Peyer's patch (tissue), 4 donors: Measurements from ENCODE around the gene RBM44. TPM values are rescaled to one million over a fixed set of nuclear protein-coding genes. Genes with fewer than 3 reads are reported as not detected.
"Not testable (repeated sequence)": the region's sequence is repeated elsewhere in the genome, so short reads cannot be mapped to it uniquely, and the experiment has no call there.

Experiments
- DNase-seq, 3 donors: peaks; one replicate each; pipeline ENCODE4 v3.0.0-alpha.2; 2017 to 2019
- H3K27ac ChIP-seq, 4 donors: fragments of 200-600 bp; sonication (generic); one replicate each; pipeline ENCODE4 v1.5.1; 2016 to 2019
- H3K27me3 ChIP-seq, 2 donors: fragments of 200-600 bp; sonication (generic); one replicate each; pipeline ENCODE4 v1.5.1; 2019
- H3K36me3 ChIP-seq, 3 donors: fragments of 200-600 bp; sonication (generic); one replicate each; pipeline ENCODE4 v1.5.1; 2016 to 2019
- H3K4me1 ChIP-seq, 4 donors: fragments of 200-600 bp; sonication (generic); one replicate each; pipeline ENCODE4 v1.5.1; 2016 to 2019
- H3K4me3 ChIP-seq, 4 donors: fragments of 200-600 bp; sonication (generic); 1 replicate in 3 of 4; 2 replicates in 1 of 4; pipeline ENCODE4 v1.5.1; 2016 to 2019; ENCODE audit warnings: mild to moderate bottlenecking in 1 of 4
- H3K9me3 ChIP-seq, 4 donors: fragments of 200-600 bp; sonication (generic); one replicate each; pipeline ENCODE4 v1.5.1; 2016 to 2019; ENCODE audit warnings: mild to moderate bottlenecking in 1 of 4
- POLR2A ChIP-seq, 2 donors: fragments of 450-650 bp; IDR thresholded peaks; one replicate each; pipeline ENCODE4 v1.5.1; 2017; ENCODE audit warnings: antibody characterized with exemption in 2 of 2, mild to moderate bottlenecking in 2 of 2, moderate library complexity in 2 of 2
- total RNA-seq, 4 donors: library from RNA; depleted of rRNA; stranded (reverse); fragments of >200 nt; gene quantifications; one replicate each; pipeline ENCODE4 v1.1.0, GENCODE V29; 2016
- TF ChIP-seq, protein P1 (sequence below), 6 experiments: fragments of 450-650 bp in 4 of 6; fragments of 200-600 bp in 2 of 6; sonication (generic) in 1 of 6; IDR thresholded peaks; one replicate each; pipeline ENCODE4 v1.5.1; 2017 to 2019; ENCODE audit warnings: antibody characterized with exemption in 6 of 6, mild to moderate bottlenecking in 3 of 6, moderate library complexity in 1 of 6

RBM44 gene
- total RNA-seq, 4 donors from 2014 or later: 0.38 to 2.5 (median 1.4) TPM

DNA sequence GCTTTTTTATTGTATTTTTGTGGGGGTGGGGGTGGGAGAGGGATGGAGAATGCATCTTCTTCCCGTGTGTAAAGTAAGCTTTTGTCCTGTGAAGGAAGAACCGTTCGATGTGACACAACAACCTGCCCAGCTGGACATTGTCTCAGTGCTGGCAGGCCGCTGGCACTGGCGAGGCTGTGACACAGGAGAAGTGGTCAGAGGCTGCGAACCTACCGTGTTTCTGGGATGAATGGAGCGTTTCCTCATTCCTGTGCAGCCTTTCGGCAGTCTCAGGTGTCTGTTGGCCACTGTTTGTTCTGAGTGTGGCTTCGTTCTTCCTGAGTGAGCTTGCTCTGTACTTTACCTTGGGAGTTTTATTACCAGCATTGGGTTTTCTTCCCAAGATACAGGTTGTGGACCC, 68.9 kb downstream of the RBM44 start:
- H3K27me3 ChIP-seq: no peaks in the 10 kb centered on the region
- peak overlapping the region in 1 of 4 donors; percentile 85 for H3K27ac ChIP-seq
- TF ChIP-seq, protein P1, sequence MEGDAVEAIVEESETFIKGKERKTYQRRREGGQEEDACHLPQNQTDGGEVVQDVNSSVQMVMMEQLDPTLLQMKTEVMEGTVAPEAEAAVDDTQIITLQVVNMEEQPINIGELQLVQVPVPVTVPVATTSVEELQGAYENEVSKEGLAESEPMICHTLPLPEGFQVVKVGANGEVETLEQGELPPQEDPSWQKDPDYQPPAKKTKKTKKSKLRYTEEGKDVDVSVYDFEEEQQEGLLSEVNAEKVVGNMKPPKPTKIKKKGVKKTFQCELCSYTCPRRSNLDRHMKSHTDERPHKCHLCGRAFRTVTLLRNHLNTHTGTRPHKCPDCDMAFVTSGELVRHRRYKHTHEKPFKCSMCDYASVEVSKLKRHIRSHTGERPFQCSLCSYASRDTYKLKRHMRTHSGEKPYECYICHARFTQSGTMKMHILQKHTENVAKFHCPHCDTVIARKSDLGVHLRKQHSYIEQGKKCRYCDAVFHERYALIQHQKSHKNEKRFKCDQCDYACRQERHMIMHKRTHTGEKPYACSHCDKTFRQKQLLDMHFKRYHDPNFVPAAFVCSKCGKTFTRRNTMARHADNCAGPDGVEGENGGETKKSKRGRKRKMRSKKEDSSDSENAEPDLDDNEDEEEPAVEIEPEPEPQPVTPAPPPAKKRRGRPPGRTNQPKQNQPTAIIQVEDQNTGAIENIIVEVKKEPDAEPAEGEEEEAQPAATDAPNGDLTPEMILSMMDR (IDR thresholded peaks at IDR 0.05): no peak
- no peak for TF ChIP-seq POLR2A (IDR thresholded peaks at IDR 0.05)
- peak in 1 of 3 donors; percentile 36 for DNase-seq
- peaks cover 0 to 41% (median 0%) of the 10 kb centered on the region in 4 donors for H3K4me1 ChIP-seq
- H3K9me3 ChIP-seq: no peaks in the 10 kb centered on the region
- H3K36me3 ChIP-seq: no peaks in the 10 kb centered on the region
- no peak overlapping the region for H3K4me3 ChIP-seq

DNA sequence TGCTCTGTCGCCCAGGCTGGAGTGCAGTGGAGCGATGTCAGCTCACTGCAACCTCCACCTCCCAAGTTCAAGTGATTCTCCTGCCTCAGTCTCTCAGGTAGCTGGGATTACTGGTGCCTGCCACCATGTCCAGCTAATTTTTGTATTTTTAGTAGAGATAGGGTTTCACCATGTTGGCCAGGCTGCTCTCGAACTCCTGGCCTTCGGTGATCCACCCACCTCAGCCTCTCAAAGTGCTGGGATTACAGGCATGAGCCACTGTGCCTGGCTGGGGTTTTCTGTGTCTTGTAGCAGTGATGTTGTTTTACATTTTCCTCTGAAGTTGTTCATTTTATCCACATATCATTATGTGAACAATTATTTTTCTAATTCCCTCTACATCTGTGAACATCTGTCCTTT, 69.5 kb downstream of the RBM44 start:
- H3K36me3 ChIP-seq, DNase-seq, H3K4me3 ChIP-seq, H3K9me3 ChIP-seq, H3K27ac ChIP-seq, H3K27me3 ChIP-seq: not testable (repeated sequence)
- H3K4me1 ChIP-seq: peaks cover 0 to 35% (median 0%) of the 10 kb centered on the region in 4 donors

DNA sequence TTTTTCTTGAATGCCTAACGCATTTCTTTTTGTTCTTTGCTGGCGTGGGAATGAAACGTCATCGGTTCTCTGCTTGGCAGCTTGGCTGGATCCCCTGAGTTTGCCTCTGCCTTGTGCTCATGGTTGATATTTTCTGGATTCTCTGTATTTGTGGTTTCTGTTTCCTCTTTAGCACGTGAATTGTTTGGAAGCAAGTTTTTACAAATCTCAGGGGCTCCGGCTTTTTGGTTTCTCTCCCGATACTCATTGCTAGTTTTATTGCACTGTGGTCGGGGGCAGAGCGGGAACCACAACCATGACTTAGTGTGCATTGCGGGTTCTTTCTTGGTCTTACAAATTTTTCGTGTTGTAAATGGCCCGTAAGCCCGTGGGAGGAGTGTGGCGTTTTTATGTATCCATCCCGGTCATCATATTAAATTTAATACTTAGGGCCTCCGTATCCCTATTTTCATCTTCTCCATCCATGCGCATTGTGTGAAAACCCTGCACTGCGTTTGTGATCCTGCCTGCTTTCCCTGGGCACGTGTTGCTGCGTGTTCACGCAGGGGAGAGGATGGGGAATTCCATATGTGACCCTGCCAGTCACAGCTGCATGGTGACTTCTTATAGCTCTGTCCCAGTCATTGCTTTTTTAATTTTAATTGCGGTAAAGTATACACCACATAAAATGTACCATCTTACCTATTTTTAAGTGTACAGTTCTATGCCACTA, 70.2 kb downstream of the RBM44 start:
- Histone ChIP-seq H3K27ac (peak overlapping the region in 1 of 4 donors; percentile 31), H3K9me3 (no peaks in the 10 kb centered on the region), H3K27me3 (no peaks in the 10 kb centered on the region), H3K36me3 (no peaks in the 10 kb centered on the region), H3K4me1 (peaks cover 0 to 34% (median 0%) of the 10 kb centered on the region in 4 donors), H3K4me3 (no peak overlapping the region)
- DNase-seq: peak in 1 of 3 donors; percentile 34
- no peak for TF ChIP-seq POLR2A (IDR thresholded peaks at IDR 0.05)
- TF ChIP-seq, protein P1 (IDR thresholded peaks at IDR 0.05): no peak

DNA sequence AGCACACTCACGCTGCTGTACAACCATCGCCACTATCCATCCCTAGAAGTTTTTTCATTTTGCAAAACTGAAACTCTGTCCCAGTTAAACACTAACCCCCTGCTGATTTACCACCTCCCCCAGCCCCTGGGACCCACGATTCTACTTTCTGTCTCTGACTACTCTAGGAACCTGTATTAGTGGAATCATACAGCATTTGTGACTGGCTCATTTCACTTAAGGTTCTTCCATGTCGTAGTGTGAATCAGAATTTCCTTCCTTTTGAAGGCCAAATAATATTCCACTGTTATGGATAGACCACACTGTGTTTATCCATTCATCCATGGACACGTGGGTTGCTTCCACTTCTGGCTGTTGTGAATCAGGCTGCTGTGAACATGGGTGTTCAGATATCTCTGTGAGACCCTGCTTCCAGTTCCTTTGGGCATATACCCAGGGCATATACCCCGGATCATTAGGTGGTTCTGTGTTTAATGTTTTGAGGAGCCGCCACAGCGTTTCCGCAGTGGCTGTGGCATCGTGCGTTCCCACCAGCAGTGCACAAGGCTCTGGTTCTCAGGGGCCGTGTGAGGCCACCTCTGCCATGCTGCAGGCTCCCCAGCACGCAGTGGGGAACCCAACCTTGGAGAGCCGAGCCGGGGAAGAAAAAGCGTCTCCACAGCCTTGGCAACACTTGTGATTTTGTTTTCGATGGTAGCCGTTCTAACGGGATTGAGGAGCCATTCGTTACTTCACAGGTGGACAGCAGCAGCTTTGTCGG, 70.9 kb downstream of the RBM44 start:
- TF ChIP-seq POLR2A (IDR thresholded peaks at IDR 0.05): no peak
- TF ChIP-seq, protein P1 (IDR thresholded peaks at IDR 0.05): no peak
- no peaks in the 10 kb centered on the region for H3K27me3 ChIP-seq
- H3K4me3 ChIP-seq: no peak overlapping the region
- peak in 1 of 3 donors; percentile 19 for DNase-seq
- peaks cover 0 to 32% (median 0%) of the 10 kb centered on the region in 4 donors for H3K4me1 ChIP-seq
- no peak overlapping the region for H3K27ac ChIP-seq
- no peaks in the 10 kb centered on the region for H3K36me3 ChIP-seq
- H3K9me3 ChIP-seq: no peaks in the 10 kb centered on the region

DNA sequence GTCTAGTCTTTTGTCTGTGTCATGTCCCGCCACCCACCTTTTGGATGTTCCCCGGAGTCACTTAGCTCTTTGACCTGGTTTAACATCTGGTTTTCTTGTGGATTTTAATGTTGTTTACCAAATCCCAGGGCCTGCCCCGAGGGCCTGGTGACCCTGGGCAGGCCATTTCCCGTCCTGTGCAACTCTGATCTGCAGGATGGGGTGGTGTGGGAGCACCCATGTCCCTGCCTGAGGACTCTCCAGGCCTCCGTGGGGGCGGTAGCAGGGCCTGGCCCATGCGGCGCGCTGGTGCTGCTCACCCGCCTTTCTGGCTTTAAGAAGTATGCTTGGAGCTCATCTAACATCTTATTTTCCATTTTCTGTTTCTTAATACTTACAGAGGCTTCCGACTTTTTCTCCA, 71.5 kb downstream of the RBM44 start:
- peak in 1 of 3 donors; percentile 38 for DNase-seq
- Histone ChIP-seq H3K27me3 (no peaks in the 10 kb centered on the region), H3K9me3 (no peaks in the 10 kb centered on the region), H3K27ac (no peak overlapping the region), H3K4me3 (no peak overlapping the region), H3K4me1 (peaks cover 0 to 26% (median 0%) of the 10 kb centered on the region in 4 donors), H3K36me3 (no peaks in the 10 kb centered on the region)
- TF ChIP-seq, protein P1 (IDR thresholded peaks at IDR 0.05): no peak
- no peak for TF ChIP-seq POLR2A (IDR thresholded peaks at IDR 0.05)
